GM23338 (cell line): Measurements from ENCODE around the gene DUS4L. TPM values are rescaled to one million over a fixed set of nuclear protein-coding genes. Genes with fewer than 3 reads are reported as not detected.

ENCODE experiments used
- ATAC-seq: fragments of 200-7000 bp; cut with Tn5 transposase; 3 replicates; pipeline ENCODE4 v1.9.1; 2020
- DNase-seq: peaks from one replicate; pipeline ENCODE4 v3.0.0-alpha.2; 2015; ENCODE audit warnings: low spot score
- H2AFZ ChIP-seq: fragments of 200-600 bp; sonication (generic); 2 replicates; pipeline ENCODE4 v1.8.0; 2016; ENCODE audit warnings: antibody characterized with exemption, mild to moderate bottlenecking, moderate library complexity
- H3F3A ChIP-seq: fragments of 200-600 bp; sonication (generic); replicated peaks from 2 replicates; pipeline ENCODE4 v1.8.0; 2017; ENCODE audit warnings: antibody characterized with exemption, mixed run types, low read depth
- H3K27ac ChIP-seq: fragments of 200-600 bp; sonication (generic); 2 replicates; pipeline ENCODE4 v1.6.1; 2016; ENCODE audit warnings: low read depth
- H3K27me3 ChIP-seq: fragments of 200-600 bp; sonication (generic); 2 replicates; pipeline ENCODE4 v1.8.0; 2016; ENCODE audit warnings: mild to moderate bottlenecking, mixed run types, moderate library complexity; ENCODE audit not compliant: insufficient read depth
- H3K36me3 ChIP-seq: fragments of 200-600 bp; sonication (generic); 2 replicates; pipeline ENCODE4 v1.8.0; 2016; ENCODE audit warnings: mild to moderate bottlenecking; ENCODE audit not compliant: insufficient read depth
- H3K4me1 ChIP-seq: fragments of 200-600 bp; sonication (generic); 2 replicates; pipeline ENCODE4 v1.8.0; 2016; ENCODE audit warnings: mild to moderate bottlenecking, moderate library complexity; ENCODE audit not compliant: insufficient read depth
- H3K4me2 ChIP-seq: fragments of 200-600 bp; sonication (generic); 2 replicates; pipeline ENCODE4 v1.7.1; 2017; ENCODE audit warnings: mixed run types
- H3K4me3 ChIP-seq: fragments of 200-600 bp; sonication (generic); 2 replicates; pipeline ENCODE4 v1.6.1; 2016; ENCODE audit warnings: mixed run types
- H3K79me2 ChIP-seq: fragments of 200-600 bp; sonication (generic); replicated peaks from 2 replicates; pipeline ENCODE4 v1.8.0; 2017; ENCODE audit warnings: mild to moderate bottlenecking; ENCODE audit not compliant: insufficient read depth
- H3K9me2 ChIP-seq: fragments of 200-600 bp; sonication (generic); 2 replicates; pipeline ENCODE4 v1.8.0; 2017; ENCODE audit not compliant: insufficient read depth
- H4K20me1 ChIP-seq: fragments of 200-600 bp; sonication (generic); replicated peaks from 2 replicates; pipeline ENCODE4 v1.8.0; 2017; ENCODE audit warnings: mild to moderate bottlenecking; ENCODE audit not compliant: insufficient read depth
- H3K27ac Mint-ChIP-seq: 2 replicates; pipeline ENCODE4 v1.8.0; 2020; ENCODE audit warnings: inconsistent platforms, mild to moderate bottlenecking, moderate library complexity, mixed read lengths
- H3K27me3 Mint-ChIP-seq: 3 replicates; pipeline ENCODE4 v1.8.0; 2022; ENCODE audit warnings: low read depth, mild to moderate bottlenecking, moderate library complexity, mixed read lengths, inconsistent platforms; ENCODE audit not compliant: insufficient read depth, poor library complexity
- H3K36me3 Mint-ChIP-seq: 3 replicates; pipeline ENCODE4 v1.8.0; 2021; ENCODE audit warnings: low read depth, mild to moderate bottlenecking, inconsistent platforms, moderate library complexity, mixed read lengths
- H3K4me1 Mint-ChIP-seq: 3 replicates; pipeline ENCODE4 v1.8.0; 2020; ENCODE audit warnings: mild to moderate bottlenecking, inconsistent platforms, mixed read lengths
- H3K4me3 Mint-ChIP-seq: 3 replicates; pipeline ENCODE4 v1.8.0; 2021; ENCODE audit warnings: moderate library complexity, mild to moderate bottlenecking, inconsistent platforms, mixed read lengths
- H3K9me3 Mint-ChIP-seq: 3 replicates; pipeline ENCODE4 v1.8.0; 2020; ENCODE audit warnings: moderate library complexity, mild to moderate bottlenecking, inconsistent platforms, mixed read lengths
- CREB1 ChIP-seq: fragments of 250-450 bp; sonication (Bioruptor Pico); IDR thresholded peaks from 2 replicates; pipeline ENCODE4 v1.5.0; 2020; ENCODE audit warnings: low read depth, mild to moderate bottlenecking, moderate library complexity
- EZH2 ChIP-seq: fragments of 200-600 bp; sonication (generic); IDR thresholded peaks from one replicate; pipeline ENCODE4 v1.8.0; 2017; ENCODE audit warnings: antibody characterized with exemption, mild to moderate bottlenecking, low read depth; ENCODE audit not compliant: unreplicated experiment
- EZH2phosphoT487 ChIP-seq: fragments of 200-600 bp; sonication (generic); IDR thresholded peaks from one replicate; pipeline ENCODE4 v1.8.1; 2018; ENCODE audit warnings: antibody characterized with exemption; ENCODE audit not compliant: unreplicated experiment
- JUNB ChIP-seq: IDR thresholded peaks from one replicate; pipeline ENCODE4 v1.6.1; 2016; ENCODE audit warnings: antibody characterized with exemption; ENCODE audit not compliant: unreplicated experiment
- NANOG ChIP-seq: IDR thresholded peaks from 2 replicates; pipeline ENCODE4 v1.6.1; 2016; ENCODE audit warnings: antibody characterized with exemption, borderline replicate concordance
- POLR2AphosphoS5 ChIP-seq: IDR thresholded peaks from 2 replicates; pipeline ENCODE4 v1.6.1; 2016; ENCODE audit warnings: antibody characterized with exemption, low read depth
- REST ChIP-seq: IDR thresholded peaks from one replicate; pipeline ENCODE4 v1.6.1; 2018; ENCODE audit warnings: antibody characterized with exemption; ENCODE audit not compliant: unreplicated experiment
- STAT1 ChIP-seq: IDR thresholded peaks from one replicate; pipeline ENCODE4 v1.6.1; 2016; ENCODE audit warnings: antibody characterized with exemption; ENCODE audit not compliant: unreplicated experiment
- ZNF114 ChIP-seq: fragments of 250-450 bp; sonication (Bioruptor Pico); IDR thresholded peaks from 2 replicates; pipeline ENCODE4 v1.5.0; 2020; ENCODE audit warnings: mild to moderate bottlenecking, moderate library complexity
- ZNF331 ChIP-seq: fragments of 250-450 bp; sonication (Bioruptor Pico); IDR thresholded peaks from 2 replicates; pipeline ENCODE4 v1.5.0; 2020; ENCODE audit warnings: low read depth, mild to moderate bottlenecking, moderate library complexity
- polyA plus RNA-seq: library from polyadenylated mRNA; unstranded; fragments of >200 nt; fragmentation: Nextera tagmentation; extraction: Ambion mirVana; gene quantifications from 2 replicates; pipeline ENCODE4 v1.2.1, GENCODE V29; 2016
- total RNA-seq: library from RNA; depleted of rRNA; stranded (reverse); fragments of >200 nt; shearing (Covaris generic); gene quantifications from 2 replicates; pipeline ENCODE4 v1.2.3, GENCODE V29; 2014
- TF ChIP-seq, protein P1 (sequence below), 2 experiments: fragments of 200-600 bp in 1 of 2; sonication (generic) in 1 of 2; conservative IDR thresholded peaks; 2 replicates each; pipeline versions ENCODE4 v1.5.1 to v1.6.1; 2016 to 2017; ENCODE audit warnings: antibody characterized with exemption in 2 of 2, low read depth in 2 of 2, mild to moderate bottlenecking in 2 of 2, moderate library complexity in 1 of 2

Gene DUS4L
- total and polyA plus RNA-seq, 2 experiments from 2014 or later = 16.7 to 22.9 TPM

DNA sequence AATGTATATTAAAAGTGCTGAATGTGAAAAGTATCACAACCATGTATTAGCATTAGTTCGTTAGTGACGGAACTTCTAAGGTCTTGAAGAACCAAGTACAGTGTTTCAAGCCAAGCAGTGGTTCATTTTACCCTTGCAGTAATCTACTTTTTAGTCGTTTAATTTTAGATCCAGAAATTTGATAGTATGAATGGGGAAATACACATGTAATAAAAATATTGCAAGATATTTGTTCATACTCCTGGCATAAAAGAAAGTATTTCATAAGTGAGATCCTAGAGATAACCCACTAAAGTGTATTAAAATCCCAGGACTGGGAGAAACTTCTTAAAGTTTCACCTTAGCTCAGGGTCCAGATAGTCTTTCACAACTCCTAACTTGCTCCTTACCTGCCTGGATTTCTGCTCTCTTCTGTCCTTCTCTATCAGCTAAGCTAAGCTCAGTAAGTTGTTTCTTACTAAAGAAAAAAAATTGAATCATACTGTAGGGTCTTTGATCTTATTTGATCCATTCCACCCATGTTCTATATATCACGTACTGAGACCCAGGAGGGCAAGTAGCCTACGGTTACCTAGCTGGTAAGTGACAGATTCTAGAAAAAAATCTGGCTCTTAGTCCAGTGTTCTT lies 17.7 kb downstream of the DUS4L start:
- TF ChIP-seq CREB1 (CRISPR knock-in tag) (no peak), JUNB (no peak), ZNF331 (no peak), NANOG (no peak), ZNF114 (no peak)
- no peaks in the 10 kb centered on the region for H4K20me1 ChIP-seq
- no peak overlapping the region for H2AFZ ChIP-seq
- DNase-seq = no peak
- Mint-ChIP-seq H3K27me3 (peaks cover 12% of the 10 kb centered on the region), H3K36me3 (peaks cover 2% of the 10 kb centered on the region; the same call in 1 of the 3 replicates), H3K4me1 (no peaks in the 10 kb centered on the region; the same call in 2 of the 3 replicates), H3K27ac (no peak overlapping the region), H3K9me3 (no peaks in the 10 kb centered on the region), H3K4me3 (peak overlapping the region; percentile 81; the same call in 2 of the 3 replicates)
- H3K79me2 ChIP-seq = no peaks in the 10 kb centered on the region
- ATAC-seq = no peak
- no peaks in the 10 kb centered on the region for H3K4me1 ChIP-seq
- no peaks in the 10 kb centered on the region for H3F3A ChIP-seq
- no peak overlapping the region for H3K4me2 ChIP-seq
- no peaks in the 10 kb centered on the region for H3K36me3 ChIP-seq
- no peaks in the 10 kb centered on the region for H3K27me3 ChIP-seq
- H3K4me3 ChIP-seq = no peak overlapping the region; the same call in 1 of the 2 replicates
- no peak overlapping the region for H3K27ac ChIP-seq
- H3K9me2 ChIP-seq = no peaks in the 10 kb centered on the region

DNA sequence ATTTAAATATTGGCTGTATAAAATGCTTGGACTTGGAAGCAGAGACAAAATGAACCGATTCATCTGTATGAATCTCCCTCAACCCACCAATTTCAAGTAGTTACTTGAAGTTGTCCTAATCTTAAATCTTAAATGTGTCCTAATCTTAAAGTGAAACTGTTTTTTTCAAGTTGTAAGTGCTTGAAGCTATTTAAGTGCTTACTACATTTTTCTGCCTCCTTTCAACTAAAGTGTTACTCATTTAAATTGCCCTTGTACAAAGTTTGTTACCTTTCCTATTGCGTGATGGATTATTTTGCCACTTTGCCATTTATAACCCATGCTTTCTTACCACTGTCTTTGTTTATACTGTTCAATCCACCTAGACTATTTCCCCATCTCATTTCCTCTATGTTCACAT lies 19.1 kb downstream of the DUS4L start:
- Histone ChIP-seq H2AFZ (no peak overlapping the region), H3K27ac (no peak overlapping the region), H4K20me1 (no peaks in the 10 kb centered on the region), H3K4me1 (no peaks in the 10 kb centered on the region), H3K36me3 (no peaks in the 10 kb centered on the region), H3K9me2 (no peaks in the 10 kb centered on the region), H3K27me3 (no peaks in the 10 kb centered on the region), H3K4me2 (no peak overlapping the region), H3F3A (no peaks in the 10 kb centered on the region), H3K79me2 (no peaks in the 10 kb centered on the region), H3K4me3 (no peak overlapping the region)
- H3K4me1 Mint-ChIP-seq = no peaks in the 10 kb centered on the region; the same call in 2 of the 3 replicates
- peaks cover 12% of the 10 kb centered on the region for H3K27me3 Mint-ChIP-seq
- DNase-seq = no peak
- no peak overlapping the region for H3K27ac Mint-ChIP-seq
- no peak for ATAC-seq
- no peaks in the 10 kb centered on the region for H3K9me3 Mint-ChIP-seq
- H3K4me3 Mint-ChIP-seq = no peak overlapping the region
- no peaks in the 10 kb centered on the region for H3K36me3 Mint-ChIP-seq
- TF ChIP-seq REST (no peak), ZNF114 (no peak), NANOG (no peak), POLR2AphosphoS5 (no peak), EZH2 (no peak), EZH2phosphoT487 (no peak), STAT1 (no peak)
- TF ChIP-seq, protein P1, sequence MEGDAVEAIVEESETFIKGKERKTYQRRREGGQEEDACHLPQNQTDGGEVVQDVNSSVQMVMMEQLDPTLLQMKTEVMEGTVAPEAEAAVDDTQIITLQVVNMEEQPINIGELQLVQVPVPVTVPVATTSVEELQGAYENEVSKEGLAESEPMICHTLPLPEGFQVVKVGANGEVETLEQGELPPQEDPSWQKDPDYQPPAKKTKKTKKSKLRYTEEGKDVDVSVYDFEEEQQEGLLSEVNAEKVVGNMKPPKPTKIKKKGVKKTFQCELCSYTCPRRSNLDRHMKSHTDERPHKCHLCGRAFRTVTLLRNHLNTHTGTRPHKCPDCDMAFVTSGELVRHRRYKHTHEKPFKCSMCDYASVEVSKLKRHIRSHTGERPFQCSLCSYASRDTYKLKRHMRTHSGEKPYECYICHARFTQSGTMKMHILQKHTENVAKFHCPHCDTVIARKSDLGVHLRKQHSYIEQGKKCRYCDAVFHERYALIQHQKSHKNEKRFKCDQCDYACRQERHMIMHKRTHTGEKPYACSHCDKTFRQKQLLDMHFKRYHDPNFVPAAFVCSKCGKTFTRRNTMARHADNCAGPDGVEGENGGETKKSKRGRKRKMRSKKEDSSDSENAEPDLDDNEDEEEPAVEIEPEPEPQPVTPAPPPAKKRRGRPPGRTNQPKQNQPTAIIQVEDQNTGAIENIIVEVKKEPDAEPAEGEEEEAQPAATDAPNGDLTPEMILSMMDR (conservative IDR thresholded peaks at IDR 0.05; ENCODE audit: low read depth in 2 of 2) = no peak
